Dermis microvascular lymphatic vessel endothelial cell (primary cell): Measurements from ENCODE around the gene CFAP74. TPM values are rescaled to one million over a fixed set of nuclear protein-coding genes. Genes with fewer than 3 reads are reported as not detected.

Source experiments
- DNase-seq, 2 donors: peaks; one replicate each; pipeline versions ENCODE4 v3.0.0 to v3.0.0-alpha.2; 2010; ENCODE audit warnings: low read depth in 2 of 2
- total RNA-seq: library from RNA; depleted of rRNA; stranded (reverse); fragments of >200 nt; gene quantifications from 2 replicates; pipeline ENCODE4 v1.2.1, GENCODE V29; 2014

CFAP74 gene
- total RNA-seq, 1 donor from 2014 or later = not detected

- no peak for DNase-seq
Measured at GRCh38 chr1:1929639-1930545, 73.7 kb downstream of the CFAP74 start.

GRCh38 chr1:1929102-1929638, 74.4 kb downstream of the CFAP74 start:
- no peak for DNase-seq

GRCh38 chr1:1928231-1929101, 75.1 kb downstream of the CFAP74 start:
- DNase-seq = no peak

- no peak for DNase-seq
Measured at GRCh38 chr1:1927751-1928150, 75.8 kb downstream of the CFAP74 start.

GRCh38 chr1:1926886-1927660, 76.5 kb downstream of the CFAP74 start:
- DNase-seq = no peak

- DNase-seq = no peak
Measured at GRCh38 chr1:1926346-1926811, 77.2 kb downstream of the CFAP74 start.

- DNase-seq = no peak
Measured at GRCh38 chr1:1925437-1926345, 77.9 kb downstream of the CFAP74 start.

- no peak for DNase-seq
Measured at GRCh38 chr1:1924849-1925248, 78.7 kb downstream of the CFAP74 start.

- DNase-seq = no peak
Measured at GRCh38 chr1:1924386-1924785, 79.2 kb downstream of the CFAP74 start.

- DNase-seq = no peak
Measured at GRCh38 chr1:1922956-1923833, 80.4 kb downstream of the CFAP74 start.

- DNase-seq = no peak
Measured at GRCh38 chr1:1922702-1922955, 81.0 kb downstream of the CFAP74 start.

- no peak for DNase-seq
Measured at GRCh38 chr1:1921901-1922701, 81.5 kb downstream of the CFAP74 start.

- DNase-seq = no peak
Measured at GRCh38 chr1:1921459-1921862, 82.1 kb downstream of the CFAP74 start.

GRCh38 chr1:1920608-1921458, 82.8 kb downstream of the CFAP74 start:
- no peak for DNase-seq

GRCh38 chr1:1920057-1920607, 83.5 kb downstream of the CFAP74 start:
- no peak for DNase-seq

GRCh38 chr1:1919304-1920056, 84.1 kb downstream of the CFAP74 start:
- DNase-seq = peak; percentile 96 to 98

GRCh38 chr1:1918901-1919303, 84.7 kb downstream of the CFAP74 start, which contains the start of gene TMEM52:
TMEM52 (minus strand) TSS chr1:1919279; CDS start chr1:1919265, 14 bp downstream.
- DNase-seq = no peak
